GM23338 (cell line): ENCODE measurements around the gene ZFYVE28. TPM values are rescaled to one million over a fixed set of nuclear protein-coding genes. Genes with fewer than 3 reads are reported as not detected.

Experiments
- ATAC-seq: fragments of 200-7000 bp; cut with Tn5 transposase; 3 replicates; pipeline ENCODE4 v1.9.1; 2020
- DNase-seq: peaks from one replicate; pipeline ENCODE4 v3.0.0-alpha.2; 2015; ENCODE audit warnings: low spot score
- H2AFZ ChIP-seq: fragments of 200-600 bp; sonication (generic); 2 replicates; pipeline ENCODE4 v1.8.0; 2016; ENCODE audit warnings: antibody characterized with exemption, mild to moderate bottlenecking, moderate library complexity
- H3F3A ChIP-seq: fragments of 200-600 bp; sonication (generic); replicated peaks from 2 replicates; pipeline ENCODE4 v1.8.0; 2017; ENCODE audit warnings: antibody characterized with exemption, mixed run types, low read depth
- H3K27ac ChIP-seq: fragments of 200-600 bp; sonication (generic); 2 replicates; pipeline ENCODE4 v1.6.1; 2016; ENCODE audit warnings: low read depth
- H3K27me3 ChIP-seq: fragments of 200-600 bp; sonication (generic); 2 replicates; pipeline ENCODE4 v1.8.0; 2016; ENCODE audit warnings: mild to moderate bottlenecking, mixed run types, moderate library complexity; ENCODE audit not compliant: insufficient read depth
- H3K36me3 ChIP-seq: fragments of 200-600 bp; sonication (generic); 2 replicates; pipeline ENCODE4 v1.8.0; 2016; ENCODE audit warnings: mild to moderate bottlenecking; ENCODE audit not compliant: insufficient read depth
- H3K4me1 ChIP-seq: fragments of 200-600 bp; sonication (generic); 2 replicates; pipeline ENCODE4 v1.8.0; 2016; ENCODE audit warnings: mild to moderate bottlenecking, moderate library complexity; ENCODE audit not compliant: insufficient read depth
- H3K4me2 ChIP-seq: fragments of 200-600 bp; sonication (generic); 2 replicates; pipeline ENCODE4 v1.7.1; 2017; ENCODE audit warnings: mixed run types
- H3K4me3 ChIP-seq: fragments of 200-600 bp; sonication (generic); 2 replicates; pipeline ENCODE4 v1.6.1; 2016; ENCODE audit warnings: mixed run types
- H3K79me2 ChIP-seq: fragments of 200-600 bp; sonication (generic); replicated peaks from 2 replicates; pipeline ENCODE4 v1.8.0; 2017; ENCODE audit warnings: mild to moderate bottlenecking; ENCODE audit not compliant: insufficient read depth
- H3K9me2 ChIP-seq: fragments of 200-600 bp; sonication (generic); 2 replicates; pipeline ENCODE4 v1.8.0; 2017; ENCODE audit not compliant: insufficient read depth
- H4K20me1 ChIP-seq: fragments of 200-600 bp; sonication (generic); replicated peaks from 2 replicates; pipeline ENCODE4 v1.8.0; 2017; ENCODE audit warnings: mild to moderate bottlenecking; ENCODE audit not compliant: insufficient read depth
- H3K27ac Mint-ChIP-seq: 2 replicates; pipeline ENCODE4 v1.8.0; 2020; ENCODE audit warnings: inconsistent platforms, mild to moderate bottlenecking, moderate library complexity, mixed read lengths
- H3K27me3 Mint-ChIP-seq: 3 replicates; pipeline ENCODE4 v1.8.0; 2022; ENCODE audit warnings: low read depth, mild to moderate bottlenecking, moderate library complexity, mixed read lengths, inconsistent platforms; ENCODE audit not compliant: insufficient read depth, poor library complexity
- H3K36me3 Mint-ChIP-seq: 3 replicates; pipeline ENCODE4 v1.8.0; 2021; ENCODE audit warnings: low read depth, mild to moderate bottlenecking, inconsistent platforms, moderate library complexity, mixed read lengths
- H3K4me1 Mint-ChIP-seq: 3 replicates; pipeline ENCODE4 v1.8.0; 2020; ENCODE audit warnings: mild to moderate bottlenecking, inconsistent platforms, mixed read lengths
- H3K4me3 Mint-ChIP-seq: 3 replicates; pipeline ENCODE4 v1.8.0; 2021; ENCODE audit warnings: moderate library complexity, mild to moderate bottlenecking, inconsistent platforms, mixed read lengths
- H3K9me3 Mint-ChIP-seq: 3 replicates; pipeline ENCODE4 v1.8.0; 2020; ENCODE audit warnings: moderate library complexity, mild to moderate bottlenecking, inconsistent platforms, mixed read lengths
- CREB1 ChIP-seq: fragments of 250-450 bp; sonication (Bioruptor Pico); IDR thresholded peaks from 2 replicates; pipeline ENCODE4 v1.5.0; 2020; ENCODE audit warnings: low read depth, mild to moderate bottlenecking, moderate library complexity
- CTCF ChIP-seq, 2 experiments: fragments of 200-600 bp in 1 of 2; sonication (generic) in 1 of 2; conservative IDR thresholded peaks; 2 replicates each; pipeline versions ENCODE4 v1.5.1 to v1.6.1; 2016 to 2017; ENCODE audit warnings: antibody characterized with exemption in 2 of 2, low read depth in 2 of 2, mild to moderate bottlenecking in 2 of 2, moderate library complexity in 1 of 2
- ETS1 ChIP-seq: IDR thresholded peaks from 2 replicates; pipeline ENCODE4 v1.6.1; 2016; ENCODE audit warnings: antibody characterized with exemption
- EZH2 ChIP-seq: fragments of 200-600 bp; sonication (generic); IDR thresholded peaks from one replicate; pipeline ENCODE4 v1.8.0; 2017; ENCODE audit warnings: antibody characterized with exemption, mild to moderate bottlenecking, low read depth; ENCODE audit not compliant: unreplicated experiment
- EZH2phosphoT487 ChIP-seq: fragments of 200-600 bp; sonication (generic); IDR thresholded peaks from one replicate; pipeline ENCODE4 v1.8.1; 2018; ENCODE audit warnings: antibody characterized with exemption; ENCODE audit not compliant: unreplicated experiment
- JUNB ChIP-seq: IDR thresholded peaks from one replicate; pipeline ENCODE4 v1.6.1; 2016; ENCODE audit warnings: antibody characterized with exemption; ENCODE audit not compliant: unreplicated experiment
- NANOG ChIP-seq: IDR thresholded peaks from 2 replicates; pipeline ENCODE4 v1.6.1; 2016; ENCODE audit warnings: antibody characterized with exemption, borderline replicate concordance
- POLR2AphosphoS5 ChIP-seq: IDR thresholded peaks from 2 replicates; pipeline ENCODE4 v1.6.1; 2016; ENCODE audit warnings: antibody characterized with exemption, low read depth
- REST ChIP-seq: IDR thresholded peaks from one replicate; pipeline ENCODE4 v1.6.1; 2018; ENCODE audit warnings: antibody characterized with exemption; ENCODE audit not compliant: unreplicated experiment
- STAT1 ChIP-seq: IDR thresholded peaks from one replicate; pipeline ENCODE4 v1.6.1; 2016; ENCODE audit warnings: antibody characterized with exemption; ENCODE audit not compliant: unreplicated experiment
- ZNF114 ChIP-seq: fragments of 250-450 bp; sonication (Bioruptor Pico); IDR thresholded peaks from 2 replicates; pipeline ENCODE4 v1.5.0; 2020; ENCODE audit warnings: mild to moderate bottlenecking, moderate library complexity
- ZNF331 ChIP-seq: fragments of 250-450 bp; sonication (Bioruptor Pico); IDR thresholded peaks from 2 replicates; pipeline ENCODE4 v1.5.0; 2020; ENCODE audit warnings: low read depth, mild to moderate bottlenecking, moderate library complexity
- polyA plus RNA-seq: library from polyadenylated mRNA; unstranded; fragments of >200 nt; fragmentation: Nextera tagmentation; extraction: Ambion mirVana; gene quantifications from 2 replicates; pipeline ENCODE4 v1.2.1, GENCODE V29; 2016
- total RNA-seq: library from RNA; depleted of rRNA; stranded (reverse); fragments of >200 nt; shearing (Covaris generic); gene quantifications from 2 replicates; pipeline ENCODE4 v1.2.3, GENCODE V29; 2014

The ZFYVE28 gene
- total and polyA plus RNA-seq, 2 experiments from 2014 or later: 2.6 to 4.6 TPM

DNA sequence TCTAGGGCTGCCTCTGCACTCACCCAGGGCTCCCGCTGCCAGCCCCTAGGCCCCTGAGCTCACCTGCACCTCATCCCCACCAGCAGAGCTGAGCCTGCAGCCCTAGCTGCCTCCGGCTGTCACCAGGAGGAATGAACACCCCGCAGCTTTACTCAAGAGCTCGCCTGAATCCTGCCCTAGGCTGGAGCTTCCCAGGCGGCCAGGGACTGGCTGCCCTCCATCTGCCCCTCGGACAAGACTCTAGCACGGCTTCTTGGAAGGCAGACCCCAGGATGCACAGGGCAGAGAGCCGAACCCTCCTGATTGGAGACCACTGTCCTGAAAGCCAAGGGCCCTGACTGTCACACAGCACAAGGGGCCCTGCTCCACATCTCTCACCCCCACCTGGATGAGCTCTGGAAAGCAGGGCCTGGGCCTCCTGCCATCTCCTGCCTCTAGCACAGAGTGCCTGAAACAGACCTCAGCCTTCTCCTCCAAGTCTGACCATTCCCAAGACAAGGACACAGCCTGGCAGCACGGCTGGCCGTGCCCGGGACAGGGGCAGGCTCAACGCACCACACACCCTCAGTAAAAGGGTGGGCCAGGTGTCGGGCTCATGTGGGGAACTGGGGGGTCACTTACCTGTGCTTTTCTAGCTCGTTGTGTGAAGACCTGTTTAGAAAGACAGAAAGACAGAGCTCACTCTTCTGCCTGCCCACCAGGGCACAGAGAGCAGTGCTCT, 160.9 kb downstream of the ZFYVE28 start (continued):
- no peak for TF ChIP-seq CREB1 (CRISPR knock-in tag)
- TF ChIP-seq STAT1: no peak
- no peak for TF ChIP-seq CTCF (conservative IDR thresholded peaks at IDR 0.05; ENCODE audit: low read depth in 2 of 2)

DNA sequence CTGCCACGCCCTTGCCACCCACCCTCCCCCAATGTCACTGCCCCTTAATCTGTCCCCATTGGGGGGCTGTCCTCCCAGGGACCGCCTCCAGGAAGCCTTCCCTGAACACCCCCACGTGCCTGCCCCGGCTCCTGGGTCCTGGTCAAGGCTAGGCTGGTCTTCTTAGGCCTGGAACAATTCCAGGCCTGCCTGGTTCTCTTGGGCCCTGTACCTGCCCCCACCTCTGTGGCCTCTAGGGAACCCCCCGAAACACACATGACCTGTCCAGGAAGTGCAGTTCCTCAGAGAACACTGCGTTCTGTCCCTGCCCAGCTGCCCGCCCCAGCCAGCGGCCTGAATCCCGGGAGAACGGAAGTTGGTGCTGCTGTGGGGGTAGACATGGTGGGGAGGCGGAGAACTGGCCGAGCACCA, 161.7 kb downstream of the ZFYVE28 start:
- Histone ChIP-seq H3K9me2 (no peaks in the 10 kb centered on the region), H3K27ac (no peak overlapping the region), H3K4me3 (no peak overlapping the region), H3K79me2 (no peaks in the 10 kb centered on the region), H4K20me1 (no peaks in the 10 kb centered on the region), H3F3A (no peaks in the 10 kb centered on the region), H3K27me3 (no peaks in the 10 kb centered on the region), H3K4me1 (peaks cover 5% of the 10 kb centered on the region; the same call in 1 of the 2 replicates), H3K36me3 (no peaks in the 10 kb centered on the region), H2AFZ (no peak overlapping the region), H3K4me2 (no peak overlapping the region)
- Mint-ChIP-seq H3K36me3 (no peaks in the 10 kb centered on the region; the same call in 2 of the 3 replicates), H3K27ac (no peak overlapping the region), H3K9me3 (no peaks in the 10 kb centered on the region), H3K4me1 (peaks cover 15% of the 10 kb centered on the region), H3K4me3 (no peak overlapping the region; the same call in 2 of the 3 replicates), H3K27me3 (peaks cover 7% of the 10 kb centered on the region)
- no peak for ATAC-seq
- no peak for DNase-seq
- TF ChIP-seq ETS1: no peak
- TF ChIP-seq ZNF114 (CRISPR knock-in tag): no peak
- no peak for TF ChIP-seq JUNB
- no peak for TF ChIP-seq EZH2
- TF ChIP-seq REST: no peak
- TF ChIP-seq CREB1 (CRISPR knock-in tag): no peak
- no peak for TF ChIP-seq POLR2AphosphoS5
- TF ChIP-seq ZNF331: no peak
- TF ChIP-seq CTCF (conservative IDR thresholded peaks at IDR 0.05; ENCODE audit: low read depth in 2 of 2): no peak
- TF ChIP-seq EZH2phosphoT487: no peak
- no peak for TF ChIP-seq STAT1
- TF ChIP-seq NANOG: no peak
